Neutrophil (primary cell): ENCODE results near the gene LRRC45.

Experiments used
- H3K27ac ChIP-seq: fragments of 200-600 bp; sonication (generic); 2 replicates; pipeline ENCODE4 v1.5.1; 2016; ENCODE audit warnings: mild to moderate bottlenecking, moderate library complexity
- H3K27me3 ChIP-seq: fragments of 200-600 bp; sonication (generic); 2 replicates; pipeline ENCODE4 v1.6.0; 2016; ENCODE audit warnings: mild to moderate bottlenecking
- H3K36me3 ChIP-seq: fragments of 200-600 bp; sonication (generic); 2 replicates; pipeline ENCODE4 v1.5.1; 2017
- H3K4me1 ChIP-seq, 2 experiments: fragments of 200-600 bp in 1 of 2; sonication (generic) in 1 of 2; 1 replicate in 1 of 2; 2 replicates in 1 of 2; pipeline versions ENCODE4 v1.5.1 to v1.6.1; 2013 to 2016; ENCODE audit warnings: low read depth in 1 of 2, low read length in 1 of 2, mild to moderate bottlenecking in 1 of 2, moderate library complexity in 1 of 2; ENCODE audit not compliant: control insufficient read depth in 1 of 2, insufficient read depth in 1 of 2
- H3K4me3 ChIP-seq, 2 experiments: fragments of 200-600 bp in 1 of 2; sonication (generic) in 1 of 2; 1 replicate in 1 of 2; 2 replicates in 1 of 2; pipeline ENCODE4 v1.5.1; 2013 to 2016; ENCODE audit warnings: low read depth in 1 of 2, low read length in 1 of 2, mild to moderate bottlenecking in 1 of 2, moderate library complexity in 1 of 2
- H3K9me3 ChIP-seq: fragments of 200-600 bp; sonication (generic); 2 replicates; pipeline ENCODE4 v1.5.1; 2016
- CTCF ChIP-seq: fragments of 200-600 bp; sonication (generic); IDR thresholded peaks from 2 replicates; pipeline ENCODE4 v1.5.1; 2016; ENCODE audit warnings: antibody characterized with exemption

The LRRC45 gene

GRCh38 chr17:81984773-81985410 is 38.2 kb upstream of the LRRC45 start:
- H3K36me3 ChIP-seq: peaks cover 34% of the 10 kb centered on the region
- peaks cover 4 to 6% of the 10 kb centered on the region in 2 experiments for H3K4me1 ChIP-seq

DNA sequence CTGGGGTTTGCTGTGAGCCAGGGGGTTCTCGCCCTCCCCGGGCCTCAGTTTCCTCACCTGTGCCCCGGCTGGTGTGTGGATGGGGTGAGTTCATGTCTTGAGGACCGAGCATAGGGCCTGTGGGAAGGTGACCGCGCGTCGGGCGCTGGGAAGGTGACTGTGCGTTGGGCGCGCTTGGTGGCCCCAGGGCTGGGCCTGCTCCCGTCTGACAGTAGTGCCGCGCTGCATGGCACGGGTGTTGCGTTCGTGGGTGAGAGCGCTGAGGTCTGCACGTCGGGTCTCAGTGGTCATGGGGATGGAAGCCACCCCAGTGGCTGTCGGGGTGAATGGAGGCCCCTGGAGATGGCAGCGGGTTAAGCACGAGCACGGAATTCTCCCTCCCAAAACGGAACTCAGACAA is 36.5 kb upstream of the LRRC45 start:
- Histone ChIP-seq H3K4me1 (no peaks in the 10 kb centered on the region), H3K36me3 (peaks cover 34% of the 10 kb centered on the region), H3K4me3 (no peak overlapping the region), H3K27ac (no peak overlapping the region), H3K27me3 (no peaks in the 10 kb centered on the region), H3K9me3 (no peaks in the 10 kb centered on the region)
- no peak for TF ChIP-seq CTCF

More at GRCh38 chr17:81984773-81985410, 38.2 kb upstream of the LRRC45 start:
- no peak for TF ChIP-seq CTCF
- H3K27me3 ChIP-seq: no peaks in the 10 kb centered on the region
- no peaks in the 10 kb centered on the region for H3K9me3 ChIP-seq
- no peak overlapping the region for H3K27ac ChIP-seq
- H3K4me3 ChIP-seq: no peak overlapping the region

- H3K36me3 ChIP-seq: peaks cover 34% of the 10 kb centered on the region
- no peak for TF ChIP-seq CTCF
- no peaks in the 10 kb centered on the region for H3K9me3 ChIP-seq
- no peak overlapping the region for H3K27ac ChIP-seq
- no peak overlapping the region for H3K4me3 ChIP-seq
- H3K27me3 ChIP-seq: no peaks in the 10 kb centered on the region
- H3K4me1 ChIP-seq: no peaks in the 10 kb centered on the region
Measured at GRCh38 chr17:81987161-81987770, 35.8 kb upstream of the LRRC45 start.

- TF ChIP-seq CTCF: no peak
- H3K4me3 ChIP-seq: no peak overlapping the region
- H3K4me1 ChIP-seq: no peaks in the 10 kb centered on the region
- H3K9me3 ChIP-seq: no peaks in the 10 kb centered on the region
- H3K27ac ChIP-seq: no peak overlapping the region
- peaks cover 13% of the 10 kb centered on the region for H3K36me3 ChIP-seq
- H3K27me3 ChIP-seq: no peaks in the 10 kb centered on the region
Measured at GRCh38 chr17:81990836-81991683, 32.0 kb upstream of the LRRC45 start.

GRCh38 chr17:81991684-81992305 is 31.3 kb upstream of the LRRC45 start:
- no peak for TF ChIP-seq CTCF
- no peak overlapping the region for H3K27ac ChIP-seq
- no peaks in the 10 kb centered on the region for H3K4me1 ChIP-seq
- H3K9me3 ChIP-seq: no peaks in the 10 kb centered on the region
- no peak overlapping the region for H3K4me3 ChIP-seq
- peaks cover 9% of the 10 kb centered on the region for H3K36me3 ChIP-seq
- H3K27me3 ChIP-seq: no peaks in the 10 kb centered on the region
